ENCODE measurements around the gene DGKB. TPM values are rescaled to one million over a fixed set of nuclear protein-coding genes. Genes with fewer than 3 reads are reported as not detected.

DGKB gene
- total RNA-seq, 1 experiment from 2014 or later = 1.9 TPM

DNA sequence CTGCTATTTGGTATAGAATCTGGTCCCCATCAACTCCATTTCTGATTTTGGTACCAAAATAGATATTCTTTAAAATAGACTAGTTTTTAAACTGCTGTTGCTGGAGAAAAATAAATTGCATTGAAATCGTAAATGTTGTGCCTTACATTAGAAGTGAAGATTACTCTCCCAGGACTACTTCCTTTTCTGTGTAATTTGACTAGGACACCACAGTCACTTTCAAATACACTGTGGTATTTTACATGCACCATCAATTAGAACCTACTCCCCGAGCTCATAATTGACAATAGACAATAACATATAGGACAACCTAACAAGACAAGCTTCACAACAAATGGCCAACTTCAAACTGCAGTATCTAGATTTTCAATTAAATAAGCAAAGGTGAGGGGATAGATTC, 211.5 kb downstream of the DGKB start:
- no peaks in the 10 kb centered on the region for H3K27me3 Mint-ChIP-seq (ENCODE audit: low read depth)
- H3K4me3 Mint-ChIP-seq = no peak overlapping the region
- ChIA-PET POLR2A (no interaction called here), CTCF (interaction anchor here (0.6 to 2.2 kb wide), 19 partner anchors 10 to 1412 kb away, joined by 3 to 24 read pairs (median 4); partner anchors contain the start of gene ETV1)
- TF ChIP-seq, protein P1, sequence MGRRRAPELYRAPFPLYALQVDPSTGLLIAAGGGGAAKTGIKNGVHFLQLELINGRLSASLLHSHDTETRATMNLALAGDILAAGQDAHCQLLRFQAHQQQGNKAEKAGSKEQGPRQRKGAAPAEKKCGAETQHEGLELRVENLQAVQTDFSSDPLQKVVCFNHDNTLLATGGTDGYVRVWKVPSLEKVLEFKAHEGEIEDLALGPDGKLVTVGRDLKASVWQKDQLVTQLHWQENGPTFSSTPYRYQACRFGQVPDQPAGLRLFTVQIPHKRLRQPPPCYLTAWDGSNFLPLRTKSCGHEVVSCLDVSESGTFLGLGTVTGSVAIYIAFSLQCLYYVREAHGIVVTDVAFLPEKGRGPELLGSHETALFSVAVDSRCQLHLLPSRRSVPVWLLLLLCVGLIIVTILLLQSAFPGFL (CRISPR knock-in tag; IDR thresholded peaks at IDR 0.05; ENCODE audit: borderline replicate concordance) = no peak
- no peak for TF ChIP-seq GTF2I (CRISPR knock-in tag; conservative IDR thresholded peaks at IDR 0.05)
- no peak for TF ChIP-seq KAT7 (CRISPR knock-in tag; IDR thresholded peaks at IDR 0.05; ENCODE audit: borderline replicate concordance)
- no peak for TF ChIP-seq EMX1 (CRISPR knock-in tag; IDR thresholded peaks at IDR 0.05)
- TF ChIP-seq, protein P2, sequence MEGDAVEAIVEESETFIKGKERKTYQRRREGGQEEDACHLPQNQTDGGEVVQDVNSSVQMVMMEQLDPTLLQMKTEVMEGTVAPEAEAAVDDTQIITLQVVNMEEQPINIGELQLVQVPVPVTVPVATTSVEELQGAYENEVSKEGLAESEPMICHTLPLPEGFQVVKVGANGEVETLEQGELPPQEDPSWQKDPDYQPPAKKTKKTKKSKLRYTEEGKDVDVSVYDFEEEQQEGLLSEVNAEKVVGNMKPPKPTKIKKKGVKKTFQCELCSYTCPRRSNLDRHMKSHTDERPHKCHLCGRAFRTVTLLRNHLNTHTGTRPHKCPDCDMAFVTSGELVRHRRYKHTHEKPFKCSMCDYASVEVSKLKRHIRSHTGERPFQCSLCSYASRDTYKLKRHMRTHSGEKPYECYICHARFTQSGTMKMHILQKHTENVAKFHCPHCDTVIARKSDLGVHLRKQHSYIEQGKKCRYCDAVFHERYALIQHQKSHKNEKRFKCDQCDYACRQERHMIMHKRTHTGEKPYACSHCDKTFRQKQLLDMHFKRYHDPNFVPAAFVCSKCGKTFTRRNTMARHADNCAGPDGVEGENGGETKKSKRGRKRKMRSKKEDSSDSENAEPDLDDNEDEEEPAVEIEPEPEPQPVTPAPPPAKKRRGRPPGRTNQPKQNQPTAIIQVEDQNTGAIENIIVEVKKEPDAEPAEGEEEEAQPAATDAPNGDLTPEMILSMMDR (IDR thresholded peaks at IDR 0.05) = no peak
- TF ChIP-seq JUN (CRISPR knock-in tag; IDR thresholded peaks at IDR 0.05) = no peak
- TF ChIP-seq NFE2L1 (CRISPR knock-in tag; IDR thresholded peaks at IDR 0.05) = no peak
- no peak for TF ChIP-seq NFATC4 (CRISPR knock-in tag; IDR thresholded peaks at IDR 0.05)
- TF ChIP-seq, protein P3, sequence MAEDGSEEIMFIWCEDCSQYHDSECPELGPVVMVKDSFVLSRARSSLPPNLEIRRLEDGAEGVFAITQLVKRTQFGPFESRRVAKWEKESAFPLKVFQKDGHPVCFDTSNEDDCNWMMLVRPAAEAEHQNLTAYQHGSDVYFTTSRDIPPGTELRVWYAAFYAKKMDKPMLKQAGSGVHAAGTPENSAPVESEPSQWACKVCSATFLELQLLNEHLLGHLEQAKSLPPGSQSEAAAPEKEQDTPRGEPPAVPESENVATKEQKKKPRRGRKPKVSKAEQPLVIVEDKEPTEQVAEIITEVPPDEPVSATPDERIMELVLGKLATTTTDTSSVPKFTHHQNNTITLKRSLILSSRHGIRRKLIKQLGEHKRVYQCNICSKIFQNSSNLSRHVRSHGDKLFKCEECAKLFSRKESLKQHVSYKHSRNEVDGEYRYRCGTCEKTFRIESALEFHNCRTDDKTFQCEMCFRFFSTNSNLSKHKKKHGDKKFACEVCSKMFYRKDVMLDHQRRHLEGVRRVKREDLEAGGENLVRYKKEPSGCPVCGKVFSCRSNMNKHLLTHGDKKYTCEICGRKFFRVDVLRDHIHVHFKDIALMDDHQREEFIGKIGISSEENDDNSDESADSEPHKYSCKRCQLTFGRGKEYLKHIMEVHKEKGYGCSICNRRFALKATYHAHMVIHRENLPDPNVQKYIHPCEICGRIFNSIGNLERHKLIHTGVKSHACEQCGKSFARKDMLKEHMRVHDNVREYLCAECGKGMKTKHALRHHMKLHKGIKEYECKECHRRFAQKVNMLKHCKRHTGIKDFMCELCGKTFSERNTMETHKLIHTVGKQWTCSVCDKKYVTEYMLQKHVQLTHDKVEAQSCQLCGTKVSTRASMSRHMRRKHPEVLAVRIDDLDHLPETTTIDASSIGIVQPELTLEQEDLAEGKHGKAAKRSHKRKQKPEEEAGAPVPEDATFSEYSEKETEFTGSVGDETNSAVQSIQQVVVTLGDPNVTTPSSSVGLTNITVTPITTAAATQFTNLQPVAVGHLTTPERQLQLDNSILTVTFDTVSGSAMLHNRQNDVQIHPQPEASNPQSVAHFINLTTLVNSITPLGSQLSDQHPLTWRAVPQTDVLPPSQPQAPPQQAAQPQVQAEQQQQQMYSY (CRISPR knock-in tag; IDR thresholded peaks at IDR 0.05) = no peak
- TF ChIP-seq SP1 (CRISPR knock-in tag; conservative IDR thresholded peaks at IDR 0.05) = no peak
- no peaks in the 10 kb centered on the region for H3K36me3 Mint-ChIP-seq
- H3K9me3 Mint-ChIP-seq = peaks cover 5% of the 10 kb centered on the region; the same call in 1 of the 2 replicates
- ATAC-seq (no peak), DNase-seq (ENCODE audit: low spot score) (no peak)
- H3K27ac Mint-ChIP-seq = no peak overlapping the region
- H3K4me1 Mint-ChIP-seq = peaks cover 18% of the 10 kb centered on the region

- no peaks in the 10 kb centered on the region for H3K27me3 Mint-ChIP-seq (ENCODE audit: low read depth)
- no peak for DNase-seq (ENCODE audit: low spot score)
- H3K36me3 Mint-ChIP-seq = no peaks in the 10 kb centered on the region
- TF ChIP-seq JUN (CRISPR knock-in tag; IDR thresholded peaks at IDR 0.05) (no peak), TEAD1 (CRISPR knock-in tag; IDR thresholded peaks at IDR 0.05) (no peak), FOXP1 (CRISPR knock-in tag; IDR thresholded peaks at IDR 0.05; ENCODE audit: borderline replicate concordance) (no peak), FOXK1 (CRISPR knock-in tag; IDR thresholded peaks at IDR 0.05) (no peak), CREM (CRISPR knock-in tag; IDR thresholded peaks at IDR 0.05) (no peak), ZNF416 (CRISPR knock-in tag; IDR thresholded peaks at IDR 0.05) (no peak), ZNF423 (CRISPR knock-in tag; IDR thresholded peaks at IDR 0.05) (no peak), OVOL2 (CRISPR knock-in tag; IDR thresholded peaks at IDR 0.05; ENCODE audit: borderline replicate concordance) (no peak), E2F4 (CRISPR knock-in tag; IDR thresholded peaks at IDR 0.05; ENCODE audit: borderline replicate concordance, low read depth) (no peak), NR2C2 (CRISPR knock-in tag; IDR thresholded peaks at IDR 0.05) (no peak)
- TF ChIP-seq, protein P4, sequence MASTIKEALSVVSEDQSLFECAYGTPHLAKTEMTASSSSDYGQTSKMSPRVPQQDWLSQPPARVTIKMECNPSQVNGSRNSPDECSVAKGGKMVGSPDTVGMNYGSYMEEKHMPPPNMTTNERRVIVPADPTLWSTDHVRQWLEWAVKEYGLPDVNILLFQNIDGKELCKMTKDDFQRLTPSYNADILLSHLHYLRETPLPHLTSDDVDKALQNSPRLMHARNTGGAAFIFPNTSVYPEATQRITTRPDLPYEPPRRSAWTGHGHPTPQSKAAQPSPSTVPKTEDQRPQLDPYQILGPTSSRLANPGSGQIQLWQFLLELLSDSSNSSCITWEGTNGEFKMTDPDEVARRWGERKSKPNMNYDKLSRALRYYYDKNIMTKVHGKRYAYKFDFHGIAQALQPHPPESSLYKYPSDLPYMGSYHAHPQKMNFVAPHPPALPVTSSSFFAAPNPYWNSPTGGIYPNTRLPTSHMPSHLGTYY (CRISPR knock-in tag; IDR thresholded peaks at IDR 0.05) = no peak
- TF ChIP-seq, protein P5, sequence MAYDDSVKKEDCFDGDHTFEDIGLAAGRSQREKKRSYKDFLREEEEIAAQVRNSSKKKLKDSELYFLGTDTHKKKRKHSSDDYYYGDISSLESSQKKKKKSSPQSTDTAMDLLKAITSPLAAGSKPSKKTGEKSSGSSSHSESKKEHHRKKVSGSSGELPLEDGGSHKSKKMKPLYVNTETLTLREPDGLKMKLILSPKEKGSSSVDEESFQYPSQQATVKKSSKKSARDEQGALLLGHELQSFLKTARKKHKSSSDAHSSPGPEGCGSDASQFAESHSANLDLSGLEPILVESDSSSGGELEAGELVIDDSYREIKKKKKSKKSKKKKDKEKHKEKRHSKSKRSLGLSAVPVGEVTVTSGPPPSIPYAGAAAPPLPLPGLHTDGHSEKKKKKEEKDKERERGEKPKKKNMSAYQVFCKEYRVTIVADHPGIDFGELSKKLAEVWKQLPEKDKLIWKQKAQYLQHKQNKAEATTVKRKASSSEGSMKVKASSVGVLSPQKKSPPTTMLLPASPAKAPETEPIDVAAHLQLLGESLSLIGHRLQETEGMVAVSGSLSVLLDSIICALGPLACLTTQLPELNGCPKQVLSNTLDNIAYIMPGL (CRISPR knock-in tag; IDR thresholded peaks at IDR 0.05) = no peak
- TF ChIP-seq, protein P6, sequence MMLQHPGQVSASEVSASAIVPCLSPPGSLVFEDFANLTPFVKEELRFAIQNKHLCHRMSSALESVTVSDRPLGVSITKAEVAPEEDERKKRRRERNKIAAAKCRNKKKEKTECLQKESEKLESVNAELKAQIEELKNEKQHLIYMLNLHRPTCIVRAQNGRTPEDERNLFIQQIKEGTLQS (CRISPR knock-in tag; conservative IDR thresholded peaks at IDR 0.05) = no peak
- TF ChIP-seq, protein P7, sequence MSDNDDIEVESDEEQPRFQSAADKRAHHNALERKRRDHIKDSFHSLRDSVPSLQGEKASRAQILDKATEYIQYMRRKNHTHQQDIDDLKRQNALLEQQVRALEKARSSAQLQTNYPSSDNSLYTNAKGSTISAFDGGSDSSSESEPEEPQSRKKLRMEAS (CRISPR knock-in tag; IDR thresholded peaks at IDR 0.05) = no peak
- no peak overlapping the region for H3K27ac Mint-ChIP-seq
- peaks cover 18% of the 10 kb centered on the region for H3K4me1 Mint-ChIP-seq
- ChIA-PET POLR2A (no interaction called here), CTCF (interaction anchor here (0.8 to 2.2 kb wide), 8 partner anchors 9 to 1409 kb away, joined by 3 to 24 read pairs (median 4); no protein-coding TSS in a partner anchor)
- H3K9me3 Mint-ChIP-seq = peaks cover 5% of the 10 kb centered on the region; the same call in 1 of the 2 replicates
- ATAC-seq = no peak
- no peak overlapping the region for H3K4me3 Mint-ChIP-seq
Observed at GRCh38 chr7:14690486-14690885, 212.1 kb downstream of the DGKB start.
